ENCODE measurements around the gene SEPHS2.
A peak's percentile ranks its signal among the peaks of the same experiment; 100 is the strongest.

SEPHS2 gene

DNA sequence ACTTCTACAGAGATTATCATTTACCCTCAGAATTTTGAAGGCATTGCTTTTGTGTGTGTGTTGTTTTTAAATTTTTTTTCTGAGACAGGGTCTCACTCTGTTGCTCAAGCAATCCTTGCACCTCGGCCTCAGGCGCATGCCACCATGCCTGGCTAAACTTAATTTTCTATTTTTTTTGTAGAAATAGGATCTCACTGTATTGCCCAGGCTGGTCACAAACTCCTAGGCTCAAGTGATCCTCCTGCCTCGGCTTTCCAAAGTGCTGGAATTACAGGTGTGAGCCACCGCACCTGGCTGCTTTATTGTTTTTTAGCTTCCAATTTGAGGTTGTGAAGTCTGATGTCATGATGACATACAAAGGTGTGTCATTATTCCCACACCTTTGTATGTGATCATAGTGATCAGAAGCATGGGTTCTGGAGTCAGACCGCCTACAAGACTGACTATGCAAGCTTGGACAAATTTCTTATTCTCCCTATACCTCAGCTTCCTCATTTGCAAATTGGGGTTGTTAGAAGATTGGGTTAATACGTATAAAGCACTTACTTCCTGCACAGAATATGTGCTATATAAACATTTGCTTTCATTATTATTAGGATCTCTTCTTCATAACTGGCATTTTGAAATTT is 5.8 kb downstream of the SEPHS2 start:
- no peak for TF ChIP-seq ZFX (IDR thresholded peaks at IDR 0.05; ENCODE audit: borderline replicate concordance)
- TF ChIP-seq, protein P1, sequence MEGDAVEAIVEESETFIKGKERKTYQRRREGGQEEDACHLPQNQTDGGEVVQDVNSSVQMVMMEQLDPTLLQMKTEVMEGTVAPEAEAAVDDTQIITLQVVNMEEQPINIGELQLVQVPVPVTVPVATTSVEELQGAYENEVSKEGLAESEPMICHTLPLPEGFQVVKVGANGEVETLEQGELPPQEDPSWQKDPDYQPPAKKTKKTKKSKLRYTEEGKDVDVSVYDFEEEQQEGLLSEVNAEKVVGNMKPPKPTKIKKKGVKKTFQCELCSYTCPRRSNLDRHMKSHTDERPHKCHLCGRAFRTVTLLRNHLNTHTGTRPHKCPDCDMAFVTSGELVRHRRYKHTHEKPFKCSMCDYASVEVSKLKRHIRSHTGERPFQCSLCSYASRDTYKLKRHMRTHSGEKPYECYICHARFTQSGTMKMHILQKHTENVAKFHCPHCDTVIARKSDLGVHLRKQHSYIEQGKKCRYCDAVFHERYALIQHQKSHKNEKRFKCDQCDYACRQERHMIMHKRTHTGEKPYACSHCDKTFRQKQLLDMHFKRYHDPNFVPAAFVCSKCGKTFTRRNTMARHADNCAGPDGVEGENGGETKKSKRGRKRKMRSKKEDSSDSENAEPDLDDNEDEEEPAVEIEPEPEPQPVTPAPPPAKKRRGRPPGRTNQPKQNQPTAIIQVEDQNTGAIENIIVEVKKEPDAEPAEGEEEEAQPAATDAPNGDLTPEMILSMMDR (IDR thresholded peaks at IDR 0.05), result no peak

DNA sequence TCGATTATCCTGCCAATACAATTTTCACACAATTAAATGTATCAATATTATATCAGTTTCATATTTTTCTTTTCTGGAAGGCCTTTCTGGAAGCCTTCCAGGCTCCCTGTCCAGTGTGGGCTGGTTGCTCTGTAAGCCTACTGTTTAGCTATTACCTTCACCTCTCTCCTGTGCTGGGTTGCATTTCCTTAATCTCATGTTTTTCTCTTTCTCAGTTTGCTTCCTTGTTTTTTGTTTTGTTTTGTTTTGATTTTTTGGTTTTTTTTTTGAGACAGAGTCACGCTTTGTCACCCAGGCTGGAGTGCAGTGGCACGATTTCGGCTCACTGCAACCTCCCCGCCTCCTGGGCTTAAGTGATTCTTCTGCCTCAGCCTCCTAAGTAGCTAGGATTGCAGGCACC is 6.8 kb downstream of the SEPHS2 start:
- no peak overlapping the region for H3K27ac ChIP-seq

More for the DNA sequence above, 5.8 kb downstream of the SEPHS2 start:
- H3K27ac ChIP-seq, result no peak overlapping the region

DNA sequence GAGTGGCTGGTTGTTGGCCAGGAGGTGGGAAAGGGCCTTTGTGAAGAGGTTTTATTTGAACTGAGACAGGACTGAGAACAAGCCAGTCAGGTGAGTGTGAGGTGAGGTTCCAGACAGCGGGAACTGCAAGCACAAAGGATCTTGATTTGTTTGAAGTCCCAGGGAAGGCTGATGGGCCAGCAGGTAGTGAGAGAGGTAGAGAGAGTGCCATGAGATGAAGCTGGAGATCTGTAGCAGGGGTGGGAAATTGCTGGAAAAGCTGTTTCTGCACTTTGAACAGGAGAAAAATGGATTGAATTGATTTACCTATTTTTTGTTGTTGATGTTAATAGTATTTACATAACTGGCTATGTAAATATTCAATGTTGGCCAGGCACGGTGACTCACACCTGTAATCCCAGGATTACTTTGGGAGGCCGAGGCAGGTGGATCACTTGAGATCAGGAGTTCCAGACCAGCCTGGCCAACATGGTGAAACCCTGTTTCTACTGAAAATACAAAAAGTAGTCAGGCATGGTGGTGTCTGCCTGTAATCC is 8.1 kb downstream of the SEPHS2 start:
- TF ChIP-seq, protein P1 (IDR thresholded peaks at IDR 0.05), result no peak
- no peak for TF ChIP-seq ZFX (IDR thresholded peaks at IDR 0.05; ENCODE audit: borderline replicate concordance)

More for the DNA sequence above, 6.8 kb downstream of the SEPHS2 start:
- TF ChIP-seq ZFX (IDR thresholded peaks at IDR 0.05; ENCODE audit: borderline replicate concordance), result no peak
- TF ChIP-seq, protein P1 (IDR thresholded peaks at IDR 0.05), result no peak

DNA sequence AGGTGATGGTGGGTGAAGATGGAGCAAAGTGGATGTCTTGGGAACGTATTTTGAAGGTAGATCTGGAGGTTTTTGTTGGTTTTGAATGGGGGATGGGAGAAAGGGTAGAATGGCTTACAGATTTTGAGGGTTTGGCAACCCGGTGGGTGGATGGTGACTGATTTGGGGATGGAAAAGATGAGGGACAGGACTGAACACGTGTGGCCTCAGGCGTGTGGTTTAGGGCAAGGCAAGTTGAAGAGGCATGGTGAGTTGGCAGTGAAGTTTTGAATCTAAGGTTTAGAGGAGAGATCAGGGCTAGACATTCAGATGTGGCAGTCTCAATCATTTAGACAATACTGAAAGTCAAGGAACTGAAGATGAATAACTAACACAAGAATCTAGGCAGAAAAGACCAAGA is 10.8 kb downstream of the SEPHS2 start:
- no peak for TF ChIP-seq ZFX (IDR thresholded peaks at IDR 0.05; ENCODE audit: borderline replicate concordance)
- TF ChIP-seq, protein P1 (IDR thresholded peaks at IDR 0.05), result no peak
- H3K27ac ChIP-seq, result no peak overlapping the region

More for the DNA sequence above, 8.1 kb downstream of the SEPHS2 start:
- H3K27ac ChIP-seq, result peak overlapping the region; percentile 69

DNA sequence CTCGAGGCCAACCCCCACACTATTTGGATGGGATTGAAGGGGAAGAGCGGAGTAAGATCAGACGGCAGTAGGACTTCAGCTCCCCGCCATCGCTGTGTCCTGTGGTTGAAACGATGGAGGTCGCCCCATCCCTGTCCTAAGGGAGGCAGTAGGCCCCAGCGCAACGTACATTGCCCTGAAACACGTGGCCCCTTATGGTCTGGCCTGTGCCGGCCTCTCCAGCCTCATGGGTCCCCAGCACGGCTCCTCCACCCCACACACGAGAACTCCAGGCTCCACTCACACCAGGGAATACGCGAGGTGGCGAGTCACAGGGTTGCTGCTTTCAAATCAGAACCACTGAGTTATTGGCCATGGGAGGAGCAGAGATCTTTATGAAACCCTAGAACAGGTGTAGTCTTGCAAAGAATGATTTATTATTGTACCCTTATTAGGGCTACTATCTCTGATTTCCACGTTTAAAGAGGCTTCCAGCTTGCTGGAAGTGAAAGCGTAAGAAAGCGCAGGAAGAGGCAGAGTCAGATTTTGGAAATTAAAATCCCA is 15.2 kb downstream of the SEPHS2 start:
- TF ChIP-seq, protein P1 (IDR thresholded peaks at IDR 0.05), result peak; percentile 68
- TF ChIP-seq ZFX (IDR thresholded peaks at IDR 0.05; ENCODE audit: borderline replicate concordance), result no peak
- peak overlapping the region; percentile 79 for H3K27ac ChIP-seq

DNA sequence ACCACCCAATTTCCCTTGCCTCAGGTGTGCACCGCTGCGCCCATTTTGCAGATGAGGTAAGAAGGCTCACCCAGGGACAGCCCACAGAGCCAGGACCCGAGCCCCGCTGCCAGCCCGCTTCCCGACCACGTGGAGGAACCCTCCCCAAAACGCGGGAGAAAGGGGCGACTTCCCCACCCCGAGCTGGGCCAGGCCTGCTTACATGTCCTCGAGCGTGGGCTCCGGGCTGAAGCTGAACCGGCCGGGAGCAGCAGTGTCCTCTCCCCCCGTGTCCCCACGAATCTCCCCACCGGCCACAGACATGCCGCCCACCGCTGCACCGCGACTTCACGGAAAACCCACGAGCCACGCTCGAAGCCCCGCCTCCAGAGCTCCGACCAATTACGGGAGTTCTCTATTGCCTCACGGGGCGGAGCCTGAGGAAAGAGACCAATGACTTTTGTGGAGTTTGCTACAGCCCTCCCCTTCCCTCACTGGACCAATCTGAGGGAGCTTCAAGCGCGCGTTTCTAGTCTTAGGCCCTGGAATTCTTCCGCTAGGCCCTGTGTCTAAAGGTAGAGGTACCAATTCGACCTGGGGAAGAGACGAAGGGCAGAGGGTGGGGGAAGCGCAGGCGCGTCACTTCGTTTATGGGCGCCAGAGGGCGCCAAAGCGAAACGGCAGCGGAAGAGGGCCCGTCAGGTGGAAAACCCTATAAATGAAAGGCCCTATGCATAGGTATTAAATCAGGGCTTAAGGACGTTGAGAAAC is 15.8 kb downstream of the SEPHS2 start, which contains the start of gene DCTPP1:
TSS of gene DCTPP1 (minus strand) at position 353 of the 750 bp plus-strand sequence. CDS start at position 303, 50 bp downstream.
- no peak for TF ChIP-seq ZFX (IDR thresholded peaks at IDR 0.05; ENCODE audit: borderline replicate concordance)
- TF ChIP-seq, protein P1 (IDR thresholded peaks at IDR 0.05), result peak; percentile 95
- H3K27ac ChIP-seq, result peak within 1 kb of the TSS; percentile 79
